ENCODE data around the gene NUCB2.

DNA sequence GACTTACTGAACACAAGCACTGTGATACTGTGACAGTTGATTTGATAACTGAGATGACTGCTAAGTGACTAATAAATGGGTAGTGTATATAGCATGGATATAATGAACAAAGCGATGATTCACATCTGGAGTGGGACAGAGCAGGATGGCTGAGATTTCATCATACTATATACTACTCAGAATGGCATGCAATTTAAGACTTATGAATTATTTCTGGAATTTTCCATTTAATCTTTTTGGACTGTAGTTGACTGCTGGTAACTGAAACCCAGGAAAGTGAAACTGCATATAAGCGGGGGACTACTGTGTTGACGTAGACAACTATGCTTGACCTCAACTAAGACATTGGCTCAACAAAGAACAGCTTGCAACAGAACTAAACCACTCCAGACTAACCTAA lies 20.0 kb upstream of the NUCB2 start:
- TF ChIP-seq, protein P1, sequence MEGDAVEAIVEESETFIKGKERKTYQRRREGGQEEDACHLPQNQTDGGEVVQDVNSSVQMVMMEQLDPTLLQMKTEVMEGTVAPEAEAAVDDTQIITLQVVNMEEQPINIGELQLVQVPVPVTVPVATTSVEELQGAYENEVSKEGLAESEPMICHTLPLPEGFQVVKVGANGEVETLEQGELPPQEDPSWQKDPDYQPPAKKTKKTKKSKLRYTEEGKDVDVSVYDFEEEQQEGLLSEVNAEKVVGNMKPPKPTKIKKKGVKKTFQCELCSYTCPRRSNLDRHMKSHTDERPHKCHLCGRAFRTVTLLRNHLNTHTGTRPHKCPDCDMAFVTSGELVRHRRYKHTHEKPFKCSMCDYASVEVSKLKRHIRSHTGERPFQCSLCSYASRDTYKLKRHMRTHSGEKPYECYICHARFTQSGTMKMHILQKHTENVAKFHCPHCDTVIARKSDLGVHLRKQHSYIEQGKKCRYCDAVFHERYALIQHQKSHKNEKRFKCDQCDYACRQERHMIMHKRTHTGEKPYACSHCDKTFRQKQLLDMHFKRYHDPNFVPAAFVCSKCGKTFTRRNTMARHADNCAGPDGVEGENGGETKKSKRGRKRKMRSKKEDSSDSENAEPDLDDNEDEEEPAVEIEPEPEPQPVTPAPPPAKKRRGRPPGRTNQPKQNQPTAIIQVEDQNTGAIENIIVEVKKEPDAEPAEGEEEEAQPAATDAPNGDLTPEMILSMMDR (conservative IDR thresholded peaks at IDR 0.05; ENCODE audit: low read length) = no peak
- TF ChIP-seq EZH2phosphoT487 (IDR thresholded peaks at IDR 0.05; ENCODE audit: borderline replicate concordance) = no peak

Data from Loucy (cell line).